ACC112 (cell line): Measurements from ENCODE around the gene FBLN2.

ENCODE experiments used
- H2AFZ ChIP-seq: fragments of 200-600 bp; sonication (generic); one replicate; pipeline ENCODE4 v1.6.0; 2017; ENCODE audit warnings: antibody characterized with exemption, low read length; ENCODE audit not compliant: unreplicated experiment
- H3K27ac ChIP-seq: fragments of 200-600 bp; sonication (generic); 2 replicates; pipeline ENCODE4 v1.5.1; 2014; ENCODE audit warnings: low read depth, mild to moderate bottlenecking, antibody characterized with exemption, low read length, moderate library complexity
- H3K27me3 ChIP-seq: fragments of 200-600 bp; sonication (generic); 2 replicates; pipeline ENCODE4 v1.6.1; 2014; ENCODE audit warnings: mild to moderate bottlenecking, antibody characterized with exemption, low read length, moderate library complexity, mixed read lengths; ENCODE audit not compliant: insufficient read depth
- H3K36me3 ChIP-seq: fragments of 200-600 bp; sonication (generic); 2 replicates; pipeline ENCODE4 v1.6.1; 2016; ENCODE audit warnings: mild to moderate bottlenecking, antibody characterized with exemption, low read length, moderate library complexity, mixed read lengths; ENCODE audit not compliant: insufficient read depth
- H3K4me1 ChIP-seq: fragments of 200-600 bp; sonication (generic); one replicate; pipeline ENCODE4 v1.6.1; 2016; ENCODE audit warnings: low read length, mixed read lengths; ENCODE audit not compliant: insufficient read depth, unreplicated experiment, control insufficient read depth
- H3K4me3 ChIP-seq: fragments of 200-600 bp; sonication (generic); 2 replicates; pipeline ENCODE4 v1.5.1; 2014; ENCODE audit warnings: mild to moderate bottlenecking, low read depth, low read length
- H3K79me2 ChIP-seq: fragments of 200-600 bp; sonication (generic); one replicate; pipeline ENCODE4 v1.6.0; 2016; ENCODE audit warnings: low read length; ENCODE audit not compliant: control insufficient read depth, unreplicated experiment, insufficient read depth

The FBLN2 gene

DNA sequence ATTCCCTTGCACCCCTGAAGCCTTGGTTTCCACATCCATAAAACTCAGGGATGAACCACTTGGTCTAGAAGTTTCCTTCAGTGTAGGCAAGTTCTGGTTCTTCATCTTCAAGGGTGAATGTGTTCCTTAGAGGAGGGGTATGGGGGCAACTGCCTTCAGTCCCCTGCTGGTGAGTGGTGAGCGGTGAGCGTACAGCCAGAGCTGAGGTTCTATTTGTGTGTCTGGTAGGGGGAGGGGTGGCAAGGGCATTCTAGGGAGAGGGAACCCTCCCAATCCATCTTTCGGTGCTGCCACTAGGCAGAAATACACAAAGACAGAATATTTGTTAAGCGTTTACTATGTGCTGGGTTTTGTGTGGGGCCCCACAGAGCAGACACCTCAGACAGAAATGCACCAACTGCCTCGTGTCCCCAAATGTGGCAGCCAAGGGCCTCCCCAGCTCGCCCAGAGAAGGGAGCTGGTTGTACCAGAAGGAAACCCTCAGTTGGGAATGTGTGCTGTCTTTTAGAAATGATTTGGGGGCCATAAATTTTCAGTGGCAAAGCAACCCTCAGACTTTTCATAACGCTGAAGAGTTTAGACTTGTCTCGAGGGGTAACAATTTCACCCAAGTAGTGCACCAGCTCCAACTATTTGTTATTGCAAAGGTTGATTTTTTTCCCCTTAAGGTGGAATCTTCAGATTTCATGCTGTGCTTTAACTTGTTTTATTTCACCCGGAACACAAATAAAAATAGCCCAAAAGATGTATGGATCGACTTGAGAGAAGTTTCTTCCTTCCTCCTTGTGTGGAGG is 137.6 kb downstream of the FBLN2 start:
- no peak overlapping the region for H2AFZ ChIP-seq
- H3K27me3 ChIP-seq = peaks cover 70% of the 10 kb centered on the region
- no peak overlapping the region for H3K27ac ChIP-seq
- H3K36me3 ChIP-seq = no peaks in the 10 kb centered on the region
- no peak overlapping the region for H3K4me3 ChIP-seq
- H3K4me1 ChIP-seq = no peaks in the 10 kb centered on the region
- H3K79me2 ChIP-seq = no peaks in the 10 kb centered on the region

DNA sequence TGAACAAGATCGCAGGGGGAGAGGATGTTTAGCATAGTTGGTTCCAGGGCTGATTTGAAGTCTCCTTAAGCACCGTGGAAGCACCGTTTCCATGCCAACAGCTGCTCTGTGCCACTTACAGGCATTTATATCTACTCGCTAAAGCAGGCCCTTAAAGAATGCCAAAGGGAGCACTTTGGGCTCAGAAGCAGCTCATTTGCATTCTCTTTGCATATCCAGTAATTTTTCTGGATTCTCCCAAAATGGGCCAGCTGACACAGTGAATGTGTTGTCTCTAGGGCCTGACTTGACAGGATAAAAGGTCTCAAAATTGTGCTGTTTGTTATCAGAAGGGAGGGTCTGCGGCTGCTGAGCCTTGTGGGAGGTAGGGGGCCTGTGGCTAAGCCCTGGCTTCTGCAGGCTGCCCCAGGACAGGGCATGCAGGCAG is 138.6 kb downstream of the FBLN2 start:
- Histone ChIP-seq H3K27me3 (peaks cover 78% of the 10 kb centered on the region), H2AFZ (no peak overlapping the region), H3K79me2 (no peaks in the 10 kb centered on the region), H3K27ac (no peak overlapping the region), H3K36me3 (no peaks in the 10 kb centered on the region), H3K4me1 (no peaks in the 10 kb centered on the region), H3K4me3 (no peak overlapping the region)
